Activated CD4-positive, alpha-beta T cell treated with anti-CD3 and anti-CD28 coated beads, Interleukin-2, amount 50 U/mL, for 4 hours (primary cell): ENCODE data around the gene FBXW4.
"Not testable (repeated sequence)": the region's sequence is repeated elsewhere in the genome, so short reads cannot be mapped to it uniquely, and the experiment has no call there.

Experiments used
- DNase-seq, 2 experiments: peaks; one replicate each; pipeline ENCODE4 v3.0.0-alpha.2; 2020

The FBXW4 gene

GRCh38 chr10:101614663-101615524 is 80.1 kb downstream of the FBXW4 start:
- no peak for DNase-seq

- DNase-seq: no peak
Observed at GRCh38 chr10:101613646-101614045, 81.3 kb downstream of the FBXW4 start.

- DNase-seq: no peak
Observed at GRCh38 chr10:101612872-101613271, 82.1 kb downstream of the FBXW4 start.

- DNase-seq: no peak
Observed at GRCh38 chr10:101612086-101612485, 82.9 kb downstream of the FBXW4 start.

- no peak for DNase-seq
Observed at GRCh38 chr10:101611096-101611905, 83.7 kb downstream of the FBXW4 start.

- DNase-seq: no peak
Observed at GRCh38 chr10:101609481-101609880, 85.5 kb downstream of the FBXW4 start.

GRCh38 chr10:101607124-101607523 is 87.8 kb downstream of the FBXW4 start:
- DNase-seq: no peak

GRCh38 chr10:101602761-101603398 is 92.1 kb downstream of the FBXW4 start:
- peak; percentile 42 to 51 for DNase-seq

- no peak for DNase-seq
Observed at GRCh38 chr10:101601541-101601940, 93.4 kb downstream of the FBXW4 start.

- no peak for DNase-seq
Observed at GRCh38 chr10:101597091-101597900, 97.7 kb downstream of the FBXW4 start.

GRCh38 chr10:101595591-101596433 is 99.2 kb downstream of the FBXW4 start:
- DNase-seq: no peak

- not testable (repeated sequence) for DNase-seq
Observed at GRCh38 chr10:101593331-101593730, 101.6 kb downstream of the FBXW4 start.

GRCh38 chr10:101588879-101589278 is 106.1 kb downstream of the FBXW4 start:
- no peak for DNase-seq

- DNase-seq: peak; percentile 87
Observed at GRCh38 chr10:101587725-101588653, 107.0 kb downstream of the FBXW4 start, which contains the start of the genes DPCD and POLL. Gene DPCD (plus strand): TSS chr10:101588321. CDS start chr10:101588337, 16 bp downstream. Gene POLL (minus strand): TSS chr10:101588257. CDS start chr10:101587360, 897 bp downstream.

GRCh38 chr10:101585841-101586240 is 109.1 kb downstream of the FBXW4 start:
- no peak for DNase-seq

GRCh38 chr10:101580486-101581399 is 114.2 kb downstream of the FBXW4 start:
- DNase-seq: no peak

GRCh38 chr10:101579516-101579870 is 115.5 kb downstream of the FBXW4 start:
- no peak for DNase-seq

- no peak for DNase-seq
Observed at GRCh38 chr10:101578803-101579515, 116.0 kb downstream of the FBXW4 start.
